Spleen (tissue), 7 donors: ENCODE measurements around the gene NCS1.

Experiments used
- CTCF ChIP-seq, 11 experiments: fragments of 200-600 bp in 7 of 11; fragments of 450-650 bp in 4 of 11; sonication (generic) in 4 of 11; IDR thresholded peaks in 8 of 11; conservative IDR thresholded peaks in 3 of 11; 1 replicate in 7 of 11; 2 replicates in 4 of 11; pipeline versions ENCODE4 v1.4.0 to v1.8.0; 2016 to 2021; ENCODE audit warnings: antibody characterized with exemption in 11 of 11, inconsistent platforms in 4 of 11, mild to moderate bottlenecking in 1 of 11
- POLR2A ChIP-seq, 3 donors: fragments of 450-650 bp; IDR thresholded peaks; one replicate each; pipeline ENCODE4 v1.5.1; 2017; ENCODE audit warnings: antibody characterized with exemption in 3 of 3, mild to moderate bottlenecking in 1 of 3
- POLR2AphosphoS5 ChIP-seq, 3 donors: sonication (generic); formaldehyde crosslinking; IDR thresholded peaks; one replicate each; pipeline ENCODE4 v1.5.1; 2017; ENCODE audit warnings: antibody characterized with exemption in 3 of 3
- donor health status: DM: no; HTN: no; CAD: no; lungs with moderate emphysema.
- donor health status: DM: no; HTN: no; CAD: no.
- donor health status: DM: no; HTN: no; CAD: no.

GRCh38 chr9:130241198-130241535, 69.0 kb downstream of the NCS1 start:
- TF ChIP-seq CTCF (IDR thresholded peaks at IDR 0.05 in 8 of 11, conservative IDR thresholded peaks at IDR 0.05 in 3 of 11) (no peak), POLR2AphosphoS5 (IDR thresholded peaks at IDR 0.05) (no peak), POLR2A (IDR thresholded peaks at IDR 0.05) (no peak)
